Transverse colon (tissue), 4 donors: ENCODE data around the gene AMIGO1.

Experiments
- CTCF ChIP-seq, 5 experiments: fragments of 200-600 bp in 3 of 5; fragments of 450-650 bp in 2 of 5; sonication (generic) in 3 of 5; IDR thresholded peaks; 1 replicate in 2 of 5; 2 replicates in 3 of 5; pipeline ENCODE4 v1.5.1; 2016 to 2017; ENCODE audit warnings: antibody characterized with exemption in 5 of 5, inconsistent platforms in 3 of 5, mild to moderate bottlenecking in 2 of 5, moderate library complexity in 1 of 5
- POLR2A ChIP-seq: fragments of 450-650 bp; IDR thresholded peaks from one replicate; pipeline ENCODE4 v1.6.1; 2016; ENCODE audit warnings: antibody characterized with exemption, mild to moderate bottlenecking, moderate library complexity
- POLR2AphosphoS5 ChIP-seq, 3 donors: sonication (generic); formaldehyde crosslinking; IDR thresholded peaks; one replicate each; pipeline ENCODE4 v1.6.1; 2016; ENCODE audit warnings: antibody characterized with exemption in 3 of 3

- TF ChIP-seq CTCF (IDR thresholded peaks at IDR 0.05) (no peak), POLR2A (no peak), POLR2AphosphoS5 (IDR thresholded peaks at IDR 0.05) (no peak)
Observed at GRCh38 chr1:109472779-109473178, 36.7 kb downstream of the AMIGO1 start.
